Loucy (cell line): ENCODE results near the gene TLR9.

ENCODE experiments used
- EZH2phosphoT487 ChIP-seq: fragments of 200-600 bp; IDR thresholded peaks from 2 replicates; pipeline ENCODE4 v1.6.1; 2018; ENCODE audit warnings: antibody characterized with exemption, mild to moderate bottlenecking, moderate library complexity, borderline replicate concordance
- TF ChIP-seq, protein P1 (sequence below): fragments of 200-600 bp; sonication (generic); conservative IDR thresholded peaks from 2 replicates; pipeline ENCODE4 v1.5.1; 2014; ENCODE audit warnings: mild to moderate bottlenecking, antibody characterized with exemption, low read length

DNA sequence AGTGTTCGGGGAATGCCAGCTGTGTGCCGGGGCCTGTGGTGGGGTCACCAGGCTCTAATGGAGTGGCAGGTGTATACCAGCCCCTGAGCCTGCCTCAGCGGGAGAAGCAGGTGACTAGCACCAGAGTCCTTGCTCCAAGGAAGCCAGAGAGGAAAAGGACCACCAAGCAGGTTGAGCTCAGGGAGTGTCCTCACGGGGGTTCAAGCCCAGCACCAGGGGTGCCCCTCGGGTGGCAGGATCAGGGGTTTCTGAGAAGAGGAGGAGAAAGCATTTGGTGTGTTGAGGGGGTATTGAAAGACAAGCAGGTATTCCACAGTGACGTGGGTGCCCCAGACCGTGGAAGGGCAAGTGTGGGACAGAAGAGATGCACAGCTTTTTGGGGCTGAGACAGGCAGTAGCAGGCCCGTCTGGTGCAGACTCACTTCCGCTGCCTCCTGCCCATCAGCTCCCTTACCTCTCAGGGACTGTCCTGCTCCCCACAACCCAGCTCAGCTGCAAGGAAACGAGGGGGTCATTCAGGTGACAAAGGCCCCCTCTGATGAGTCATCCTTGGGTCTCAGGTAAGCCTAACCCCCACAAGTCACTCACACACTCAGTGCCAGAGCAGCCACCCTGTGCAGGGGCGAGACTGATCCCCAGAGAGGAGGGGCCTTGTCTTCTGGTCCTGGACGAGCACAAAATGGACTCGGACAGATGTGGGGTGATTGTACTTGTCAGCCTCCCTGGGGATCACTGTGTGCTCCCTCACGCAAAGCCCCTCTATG lies 49.8 kb downstream of the TLR9 start:
- TF ChIP-seq EZH2phosphoT487, result no peak
- TF ChIP-seq, protein P1, sequence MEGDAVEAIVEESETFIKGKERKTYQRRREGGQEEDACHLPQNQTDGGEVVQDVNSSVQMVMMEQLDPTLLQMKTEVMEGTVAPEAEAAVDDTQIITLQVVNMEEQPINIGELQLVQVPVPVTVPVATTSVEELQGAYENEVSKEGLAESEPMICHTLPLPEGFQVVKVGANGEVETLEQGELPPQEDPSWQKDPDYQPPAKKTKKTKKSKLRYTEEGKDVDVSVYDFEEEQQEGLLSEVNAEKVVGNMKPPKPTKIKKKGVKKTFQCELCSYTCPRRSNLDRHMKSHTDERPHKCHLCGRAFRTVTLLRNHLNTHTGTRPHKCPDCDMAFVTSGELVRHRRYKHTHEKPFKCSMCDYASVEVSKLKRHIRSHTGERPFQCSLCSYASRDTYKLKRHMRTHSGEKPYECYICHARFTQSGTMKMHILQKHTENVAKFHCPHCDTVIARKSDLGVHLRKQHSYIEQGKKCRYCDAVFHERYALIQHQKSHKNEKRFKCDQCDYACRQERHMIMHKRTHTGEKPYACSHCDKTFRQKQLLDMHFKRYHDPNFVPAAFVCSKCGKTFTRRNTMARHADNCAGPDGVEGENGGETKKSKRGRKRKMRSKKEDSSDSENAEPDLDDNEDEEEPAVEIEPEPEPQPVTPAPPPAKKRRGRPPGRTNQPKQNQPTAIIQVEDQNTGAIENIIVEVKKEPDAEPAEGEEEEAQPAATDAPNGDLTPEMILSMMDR, result no peak
